Vagina (tissue), 2 donors: Measurements from ENCODE around the gene CFAP161.

Experiments
- CTCF ChIP-seq, 3 experiments: fragments of 450-650 bp in 2 of 3; fragments of 200-600 bp in 1 of 3; sonication (generic) in 1 of 3; IDR thresholded peaks; one replicate each; pipeline ENCODE4 v1.5.1; 2017 to 2019; ENCODE audit warnings: antibody characterized with exemption in 3 of 3, mild to moderate bottlenecking in 2 of 3, moderate library complexity in 2 of 3
- POLR2AphosphoS5 ChIP-seq, 2 donors: sonication (generic); formaldehyde crosslinking; IDR thresholded peaks; one replicate each; pipeline ENCODE4 v1.9.0; 2017; ENCODE audit warnings: antibody characterized with exemption in 2 of 2, mild to moderate bottlenecking in 2 of 2, low read depth in 1 of 2; ENCODE audit not compliant: insufficient read depth in 1 of 2

DNA sequence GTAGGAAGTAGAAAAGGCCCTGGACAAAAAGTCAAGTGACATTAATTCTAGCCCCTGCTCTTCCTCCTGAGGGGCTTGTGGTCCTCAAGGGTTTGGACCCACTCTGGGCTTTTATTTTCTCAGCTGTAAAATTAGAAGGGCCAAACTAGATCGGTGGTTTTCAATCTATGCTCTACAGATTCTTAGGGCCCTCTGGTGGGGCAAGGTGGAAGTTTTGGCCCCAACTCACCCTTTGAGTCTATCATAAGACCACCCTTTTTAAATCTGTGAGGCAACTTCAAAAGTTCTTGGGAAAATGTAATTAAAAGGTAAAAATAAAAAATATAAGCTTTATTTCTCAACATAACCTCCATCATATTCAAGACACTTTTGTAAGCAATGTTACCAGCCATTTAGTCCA lies 25.6 kb upstream of the CFAP161 start:
- TF ChIP-seq CTCF (IDR thresholded peaks at IDR 0.05) (no peak), POLR2AphosphoS5 (IDR thresholded peaks at IDR 0.05; ENCODE audit: insufficient read depth in 1 of 2, low read depth in 1 of 2) (no peak)
